Lower leg skin (tissue), 3 donors: ENCODE measurements around the gene ZCCHC8.

Experiments
- POLR2A ChIP-seq, 2 donors: fragments of 450-650 bp; IDR thresholded peaks; one replicate each; pipeline ENCODE4 v1.6.1; 2016 to 2017; ENCODE audit warnings: antibody characterized with exemption in 2 of 2, mild to moderate bottlenecking in 1 of 2, moderate library complexity in 1 of 2
- TF ChIP-seq, protein P1 (sequence below), 3 donors: fragments of 450-650 bp; IDR thresholded peaks; one replicate each; pipeline ENCODE4 v1.5.1; 2016; ENCODE audit warnings: antibody characterized with exemption in 3 of 3, mild to moderate bottlenecking in 3 of 3, moderate library complexity in 2 of 3

DNA sequence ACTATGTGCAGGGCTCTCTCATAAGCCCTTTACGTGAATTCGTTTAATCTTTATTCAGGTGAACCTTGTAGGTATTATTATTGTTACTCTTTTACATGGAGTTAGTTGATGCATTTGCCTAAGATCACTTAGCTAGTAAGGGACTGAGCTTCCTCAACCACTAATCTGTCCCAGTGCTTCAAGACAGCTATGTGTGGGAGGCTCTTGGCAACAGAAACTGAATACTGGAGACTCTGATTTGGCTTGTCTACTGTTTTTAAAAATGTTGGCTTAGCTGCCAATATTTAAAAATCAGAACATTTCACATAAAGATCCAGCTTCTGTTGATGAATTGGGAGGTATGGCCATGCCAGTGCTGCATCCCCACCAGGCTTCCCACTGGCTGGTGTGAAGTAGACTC lies 33.1 kb upstream of the ZCCHC8 start:
- TF ChIP-seq, protein P1, sequence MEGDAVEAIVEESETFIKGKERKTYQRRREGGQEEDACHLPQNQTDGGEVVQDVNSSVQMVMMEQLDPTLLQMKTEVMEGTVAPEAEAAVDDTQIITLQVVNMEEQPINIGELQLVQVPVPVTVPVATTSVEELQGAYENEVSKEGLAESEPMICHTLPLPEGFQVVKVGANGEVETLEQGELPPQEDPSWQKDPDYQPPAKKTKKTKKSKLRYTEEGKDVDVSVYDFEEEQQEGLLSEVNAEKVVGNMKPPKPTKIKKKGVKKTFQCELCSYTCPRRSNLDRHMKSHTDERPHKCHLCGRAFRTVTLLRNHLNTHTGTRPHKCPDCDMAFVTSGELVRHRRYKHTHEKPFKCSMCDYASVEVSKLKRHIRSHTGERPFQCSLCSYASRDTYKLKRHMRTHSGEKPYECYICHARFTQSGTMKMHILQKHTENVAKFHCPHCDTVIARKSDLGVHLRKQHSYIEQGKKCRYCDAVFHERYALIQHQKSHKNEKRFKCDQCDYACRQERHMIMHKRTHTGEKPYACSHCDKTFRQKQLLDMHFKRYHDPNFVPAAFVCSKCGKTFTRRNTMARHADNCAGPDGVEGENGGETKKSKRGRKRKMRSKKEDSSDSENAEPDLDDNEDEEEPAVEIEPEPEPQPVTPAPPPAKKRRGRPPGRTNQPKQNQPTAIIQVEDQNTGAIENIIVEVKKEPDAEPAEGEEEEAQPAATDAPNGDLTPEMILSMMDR (IDR thresholded peaks at IDR 0.05): no peak
- no peak for TF ChIP-seq POLR2A (IDR thresholded peaks at IDR 0.05)
